Inflammatory macrophage (primary cell): ENCODE measurements around the gene KIF13A.
"Not testable (repeated sequence)": the region's sequence is repeated elsewhere in the genome, so short reads cannot be mapped to it uniquely, and the experiment has no call there.

Experiments used
- DNase-seq, 2 donors: peaks; one replicate each; pipeline ENCODE4 v3.0.0-alpha.2; 2020 to 2022

The KIF13A gene

GRCh38 chr6:17869010-17869752 lies 118.3 kb downstream of the KIF13A start:
- DNase-seq = no peak

DNA sequence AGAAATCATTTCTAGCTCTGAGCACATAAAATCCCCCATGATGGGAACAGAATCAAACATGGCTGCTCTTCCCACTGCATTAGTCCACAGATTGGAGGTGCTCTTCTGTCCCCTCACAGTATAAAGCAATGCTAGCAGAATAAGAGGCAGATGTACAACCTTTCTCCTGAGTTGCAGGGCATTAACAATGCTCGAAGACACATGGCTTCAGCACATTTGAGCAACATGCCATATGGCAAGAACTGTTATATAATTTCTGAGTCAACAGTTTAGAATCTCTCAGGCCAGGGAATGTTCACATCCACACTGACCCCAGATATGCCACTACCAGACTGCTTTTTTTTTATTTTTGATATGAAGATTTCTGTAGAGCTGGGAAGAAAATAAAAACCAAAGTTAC lies 119.6 kb downstream of the KIF13A start:
- DNase-seq = no peak

DNA sequence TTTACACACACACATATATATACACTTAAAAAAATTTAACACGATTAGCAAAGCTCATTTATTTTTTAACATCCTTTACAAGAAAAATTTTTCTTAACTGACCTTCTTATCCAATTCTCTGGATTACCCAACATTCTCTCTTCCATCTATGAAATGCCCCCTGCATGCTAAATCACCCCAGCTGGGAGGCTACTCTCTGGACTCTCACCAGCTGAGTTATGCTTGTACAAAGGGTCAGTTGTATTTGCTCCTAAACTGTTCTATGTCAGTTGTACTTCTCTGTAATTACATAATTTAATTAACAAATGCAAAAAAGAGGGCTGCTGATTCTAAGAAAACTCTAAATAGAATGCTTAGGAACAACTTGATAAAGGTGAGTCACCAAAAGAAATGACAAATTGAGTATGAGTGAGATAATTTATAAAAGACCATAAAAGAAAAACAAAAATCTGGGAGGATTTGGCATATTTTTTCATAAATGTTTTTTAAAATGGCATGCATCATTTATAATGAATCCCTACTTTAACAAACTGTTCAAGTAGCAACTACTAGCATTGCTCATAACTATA lies 120.5 kb downstream of the KIF13A start:
- no peak for DNase-seq

DNA sequence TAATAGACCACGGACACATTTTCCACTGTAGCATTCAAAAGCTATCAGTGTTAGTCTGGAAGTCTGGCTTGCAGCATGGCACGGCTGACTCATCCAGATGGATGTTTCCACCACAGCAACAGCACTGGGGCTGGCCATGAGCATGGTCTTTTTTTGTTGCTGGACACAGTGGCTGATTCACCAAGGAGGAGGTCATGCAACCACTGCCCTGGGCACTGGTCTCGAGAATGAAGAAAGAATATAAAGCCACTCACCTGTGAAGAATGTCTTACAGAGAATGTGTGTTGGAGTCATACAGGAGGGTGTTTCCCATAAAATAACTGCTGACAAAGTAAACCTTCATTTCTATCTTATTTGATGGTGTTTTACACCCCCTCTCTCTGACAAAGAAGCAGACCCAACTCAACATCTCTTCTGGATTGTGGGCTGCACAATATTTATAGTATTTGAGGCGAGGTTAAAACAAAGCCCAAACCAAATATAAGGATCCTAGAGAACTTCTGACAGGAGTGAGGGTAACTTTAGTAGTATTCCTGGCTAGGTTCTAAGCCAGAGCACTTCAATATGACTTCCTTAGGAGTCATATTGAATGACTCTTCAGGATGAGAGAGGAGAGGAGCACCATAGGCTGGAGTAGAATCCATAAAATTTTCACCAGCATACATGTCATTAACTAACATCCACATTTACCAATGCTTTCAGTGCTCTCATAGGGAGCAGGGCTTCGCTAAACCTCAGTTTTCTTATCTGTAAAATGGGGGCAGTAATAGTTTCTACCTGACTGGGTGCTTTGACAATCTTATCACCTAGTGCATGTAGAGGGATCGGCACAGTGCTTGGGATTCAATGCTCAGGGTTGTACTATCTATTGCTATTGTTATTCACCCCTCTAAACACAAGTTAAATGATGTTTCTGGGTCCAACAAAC lies 121.4 kb downstream of the KIF13A start:
- DNase-seq = no peak

GRCh38 chr6:17865243-17865642 lies 122.2 kb downstream of the KIF13A start:
- DNase-seq = no peak

GRCh38 chr6:17863901-17864754 lies 123.3 kb downstream of the KIF13A start:
- no peak for DNase-seq

- no peak for DNase-seq
These were observed 126.1 kb downstream of the KIF13A start for GRCh38 chr6:17861361-17861760.

DNA sequence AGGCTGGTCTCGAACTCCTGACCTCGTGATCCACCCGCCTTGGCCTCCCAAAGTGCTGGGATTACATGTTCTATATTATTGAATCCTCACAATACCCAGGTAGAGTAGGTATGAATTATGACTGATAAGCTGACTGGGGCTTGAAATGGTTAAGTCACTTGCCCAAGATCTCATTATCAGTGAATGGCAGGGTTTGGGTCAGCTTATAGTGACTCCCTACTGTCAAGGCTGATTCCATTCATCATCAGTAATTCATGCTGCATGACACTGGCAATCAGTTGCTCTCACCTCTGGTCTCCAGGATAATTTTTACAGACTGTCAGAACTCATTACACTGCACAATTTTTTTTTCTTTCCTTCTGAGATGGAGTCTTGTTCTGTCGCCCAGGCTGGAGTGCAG lies 127.6 kb downstream of the KIF13A start:
- no peak for DNase-seq

DNA sequence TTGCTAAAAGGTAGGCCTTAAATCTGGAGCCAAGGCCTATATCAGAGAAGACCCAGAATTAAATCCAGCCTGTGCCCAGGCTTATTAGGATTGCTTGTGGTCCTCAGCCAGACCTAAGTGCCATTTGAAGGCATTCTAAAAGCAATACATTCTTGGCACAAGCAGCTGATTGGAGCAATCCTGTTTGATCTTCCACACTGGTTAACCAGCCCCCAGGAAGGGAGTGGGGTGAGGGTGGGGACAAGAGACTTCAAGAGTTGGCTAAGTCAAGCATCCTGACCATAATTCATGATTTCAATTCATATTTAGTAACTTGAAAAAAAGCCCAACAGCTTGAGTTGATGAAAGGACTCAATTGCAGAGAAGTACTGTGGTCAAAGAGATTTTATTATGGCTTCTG lies 128.9 kb downstream of the KIF13A start:
- DNase-seq = no peak

GRCh38 chr6:17857188-17857587 lies 130.2 kb downstream of the KIF13A start:
- not testable (repeated sequence) for DNase-seq

DNA sequence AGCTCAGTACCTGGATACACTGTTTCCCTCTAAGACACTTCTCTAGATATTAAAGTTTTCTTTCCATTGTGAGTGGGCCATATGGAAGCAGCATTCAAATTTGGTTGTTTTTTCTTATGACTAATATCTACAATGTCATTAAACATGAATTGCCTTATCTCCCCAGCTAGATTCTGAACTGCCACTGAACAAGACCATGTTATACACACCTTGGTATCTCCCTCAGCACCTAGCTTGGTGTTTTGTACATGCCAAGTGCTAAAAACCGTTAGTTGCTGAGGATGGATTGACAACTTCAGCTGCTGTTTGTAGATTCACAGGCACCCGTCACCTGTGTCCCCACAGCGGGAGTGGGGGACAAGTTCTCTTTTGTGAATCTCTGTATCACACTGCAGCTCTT lies 131.1 kb downstream of the KIF13A start:
- DNase-seq = no peak

DNA sequence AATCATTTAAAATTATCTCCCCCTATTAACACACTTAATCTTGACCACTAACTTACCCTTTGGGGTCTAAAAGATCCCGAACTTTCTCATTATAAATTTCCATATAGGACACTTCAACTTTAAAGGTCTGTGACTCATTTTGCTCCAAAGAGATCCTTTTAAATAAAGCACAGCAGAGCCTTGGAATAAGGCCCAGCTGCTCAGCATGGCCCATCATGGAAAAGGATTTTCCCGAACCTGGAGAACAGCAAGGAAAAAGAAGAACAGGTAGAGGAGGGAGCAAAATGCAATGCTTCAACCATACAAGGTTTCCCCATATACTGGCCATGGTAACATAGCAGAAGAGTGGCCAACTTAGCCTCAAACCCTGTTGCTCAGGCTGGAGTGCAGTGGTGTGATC lies 132.1 kb downstream of the KIF13A start:
- no peak for DNase-seq

GRCh38 chr6:17853533-17853932 lies 133.9 kb downstream of the KIF13A start:
- DNase-seq = no peak

GRCh38 chr6:17851720-17852161 lies 135.7 kb downstream of the KIF13A start:
- no peak for DNase-seq

DNA sequence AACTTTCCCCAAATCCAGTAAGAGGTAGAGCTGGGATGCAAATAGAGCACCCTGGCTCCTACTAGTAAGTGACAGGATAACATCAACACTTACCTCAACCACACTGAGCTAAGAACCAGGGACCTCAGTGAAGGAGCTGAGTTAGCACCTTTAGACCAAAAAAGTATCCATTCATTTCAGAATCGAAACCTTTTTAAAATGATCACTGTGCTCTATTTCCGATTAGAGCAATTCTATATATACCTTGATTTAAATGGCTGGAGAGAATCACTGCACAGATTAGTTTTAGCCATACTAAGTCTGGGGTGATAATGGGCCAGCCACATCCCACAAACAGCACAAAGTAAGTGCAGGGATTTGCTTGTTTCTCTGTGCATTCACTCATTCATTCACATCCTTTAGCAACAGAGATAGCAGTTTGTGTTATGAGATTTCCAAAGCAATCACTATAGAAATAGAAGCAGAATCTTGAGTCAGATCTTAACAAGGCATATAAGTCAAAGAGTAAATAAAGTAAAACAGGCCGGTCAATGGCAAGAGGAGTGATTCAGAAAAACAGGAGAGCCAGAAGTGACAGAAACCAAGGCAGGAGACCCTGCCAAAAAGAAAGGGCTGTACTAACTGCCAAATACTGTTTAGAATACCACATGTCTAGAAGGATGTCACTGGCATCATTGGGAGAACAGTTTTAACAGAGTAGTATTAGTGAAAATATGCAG lies 136.3 kb downstream of the KIF13A start:
- DNase-seq = no peak

GRCh38 chr6:17850281-17850680 lies 137.2 kb downstream of the KIF13A start:
- no peak for DNase-seq

- no peak for DNase-seq
These were observed 140.2 kb downstream of the KIF13A start for GRCh38 chr6:17847203-17847760.

- no peak for DNase-seq
These were observed 140.7 kb downstream of the KIF13A start for GRCh38 chr6:17846762-17847161.

- no peak for DNase-seq
These were observed 141.8 kb downstream of the KIF13A start for GRCh38 chr6:17845598-17845997.

DNA sequence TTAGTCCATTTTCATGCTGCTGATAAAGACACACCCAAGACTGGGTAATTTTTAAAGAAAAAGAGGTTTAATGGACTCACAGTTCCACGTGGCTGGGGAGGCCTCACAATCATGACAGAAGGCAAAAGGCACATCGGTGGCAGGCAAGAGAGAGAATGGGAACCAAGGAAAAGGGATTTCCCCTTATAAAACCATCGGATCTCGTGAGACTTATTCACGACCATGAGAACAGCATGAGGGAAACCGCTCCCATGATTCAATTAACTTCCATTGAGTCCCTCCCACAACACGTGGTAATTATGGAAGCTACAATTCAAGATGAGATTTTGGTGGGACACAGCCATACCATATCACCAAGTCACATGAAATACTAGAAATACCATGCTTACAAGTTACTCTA lies 142.5 kb downstream of the KIF13A start:
- peak; percentile 14 to 21 for DNase-seq
